ENCODE data around the gene TIMMDC1. TPM values are rescaled to one million over a fixed set of nuclear protein-coding genes. Genes with fewer than 3 reads are reported as not detected.

Gene TIMMDC1
- total and polyA plus RNA-seq, 10 of the 15 experiments (the other 5 are each of a cell fraction or from before 2014, with no cell fraction given), result 55.9 to 146 (median 72.1) TPM

GRCh38 chr3:119500265-119500664, 1.9 kb downstream of the TIMMDC1 start:
- H2AFZ ChIP-seq (ENCODE audit: control insufficient read depth, low read depth, low read length), result no peak overlapping the region
- H4K20me1 ChIP-seq (ENCODE audit: control insufficient read depth, insufficient read depth), result no peaks in the 10 kb centered on the region
- RAD21 ChIA-PET (ENCODE audit: unreplicated experiment), result interaction anchor here (0.8 to 4.7 kb wide), 13 partner anchors 13 to 225 kb away, joined by 3 to 51 read pairs (median 5); partner anchors contain the start of genes CD80, POGLUT1 and TMEM39A
- CTCF ChIA-PET, result interaction anchor here (0.9 to 4.9 kb wide), 5 partner anchors 37 to 190 kb away, joined by 3 to 27 read pairs (median 6); partner anchors contain the start of gene TMEM39A
- ATAC-seq (no peak), DNase-seq (ENCODE audit: low read depth, low spot score) (no peak), FAIRE-seq (no peak)
- intact Hi-C loops (cut with micrococcal nuclease; ENCODE audit: unreplicated experiment), result no loop called here
- peaks cover 44% of the 10 kb centered on the region for H3K79me2 ChIP-seq (ENCODE audit: control insufficient read depth, insufficient read depth, low read length)
- SMC1A ChIA-PET (ENCODE audit: uncharacterized antibody, unreplicated experiment), result interaction anchor here (0.7 to 3.7 kb wide), 23 partner anchors 8 to 204 kb away, joined by 3 to 30 read pairs (median 6); partner anchors contain the start of genes CD80, POGLUT1 and TMEM39A
- in situ Hi-C loops (cut with MboI), result no loop called here
- TF ChIP-seq MEF2A (IDR thresholded peaks at IDR 0.05; ENCODE audit: insufficient read depth, low read depth, low read length) (no peak), BCL11A (IDR thresholded peaks at IDR 0.05; ENCODE audit: low read depth, low read length) (no peak), CBX5 (IDR thresholded peaks at IDR 0.05; ENCODE audit: low read depth) (no peak), JUNB (IDR thresholded peaks at IDR 0.05) (no peak), BCL3 (IDR thresholded peaks at IDR 0.05; ENCODE audit: borderline replicate concordance, insufficient read depth, low read depth, low read length, poor library complexity, severe bottlenecking) (no peak), HCFC1 (IDR thresholded peaks at IDR 0.05; ENCODE audit: low read length) (no peak), MYC (IDR thresholded peaks at IDR 0.05; ENCODE audit: insufficient read depth, insufficient read length, insufficient replicate concordance, low read length, severe bottlenecking) (no peak), ZBTB33 (IDR thresholded peaks at IDR 0.05) (no peak), SRF (IDR thresholded peaks at IDR 0.05; ENCODE audit: low read depth in 2 of 2, low read length in 2 of 2) (no peak)
- TF ChIP-seq, protein P1, sequence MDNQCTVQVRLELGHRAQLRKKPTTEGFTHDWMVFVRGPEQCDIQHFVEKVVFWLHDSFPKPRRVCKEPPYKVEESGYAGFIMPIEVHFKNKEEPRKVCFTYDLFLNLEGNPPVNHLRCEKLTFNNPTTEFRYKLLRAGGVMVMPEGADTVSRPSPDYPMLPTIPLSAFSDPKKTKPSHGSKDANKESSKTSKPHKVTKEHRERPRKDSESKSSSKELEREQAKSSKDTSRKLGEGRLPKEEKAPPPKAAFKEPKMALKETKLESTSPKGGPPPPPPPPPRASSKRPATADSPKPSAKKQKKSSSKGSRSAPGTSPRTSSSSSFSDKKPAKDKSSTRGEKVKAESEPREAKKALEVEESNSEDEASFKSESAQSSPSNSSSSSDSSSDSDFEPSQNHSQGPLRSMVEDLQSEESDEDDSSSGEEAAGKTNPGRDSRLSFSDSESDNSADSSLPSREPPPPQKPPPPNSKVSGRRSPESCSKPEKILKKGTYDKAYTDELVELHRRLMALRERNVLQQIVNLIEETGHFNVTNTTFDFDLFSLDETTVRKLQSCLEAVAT (IDR thresholded peaks at IDR 0.05), result no peak
- TF ChIP-seq, protein P2, sequence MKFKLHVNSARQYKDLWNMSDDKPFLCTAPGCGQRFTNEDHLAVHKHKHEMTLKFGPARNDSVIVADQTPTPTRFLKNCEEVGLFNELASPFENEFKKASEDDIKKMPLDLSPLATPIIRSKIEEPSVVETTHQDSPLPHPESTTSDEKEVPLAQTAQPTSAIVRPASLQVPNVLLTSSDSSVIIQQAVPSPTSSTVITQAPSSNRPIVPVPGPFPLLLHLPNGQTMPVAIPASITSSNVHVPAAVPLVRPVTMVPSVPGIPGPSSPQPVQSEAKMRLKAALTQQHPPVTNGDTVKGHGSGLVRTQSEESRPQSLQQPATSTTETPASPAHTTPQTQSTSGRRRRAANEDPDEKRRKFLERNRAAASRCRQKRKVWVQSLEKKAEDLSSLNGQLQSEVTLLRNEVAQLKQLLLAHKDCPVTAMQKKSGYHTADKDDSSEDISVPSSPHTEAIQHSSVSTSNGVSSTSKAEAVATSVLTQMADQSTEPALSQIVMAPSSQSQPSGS (IDR thresholded peaks at IDR 0.05; ENCODE audit: low read length), result no peak
- H3K27ac ChIP-seq (ENCODE audit: control insufficient read depth, insufficient read depth), result peak overlapping the region; percentile 40; the same call in 1 of the 2 replicates
- H3K4me1 ChIP-seq (ENCODE audit: control insufficient read depth, insufficient read depth, low read length), result no peaks in the 10 kb centered on the region
- POLR2A ChIA-PET, result interaction anchor here (0.5 to 5.8 kb wide), 18 partner anchors 11 to 431 kb away, joined by 3 to 57 read pairs (median 4); partner anchors contain the start of genes ADPRH, B4GALT4, CD80 and COX17
- H3K9ac ChIP-seq (ENCODE audit: control insufficient read depth, insufficient read depth, low read length), result no peak overlapping the region
- 65% methylated on average over 4 of the region's 4 CpGs for WGBS (ENCODE audit: insufficient coverage, insufficient replicate concordance, low lambda C conversion rate, missing lambda C conversion rate)
- H3K36me3 ChIP-seq (ENCODE audit: control insufficient read depth in 2 of 2, insufficient read depth in 2 of 2, low read length in 1 of 2), result no peaks in the 10 kb centered on the region; a peak in 1 of 4 replicates
- no TSS peak for BruUV-seq (replicated peaks)
- peak overlapping the region; percentile 82 for H3K4me2 ChIP-seq (ENCODE audit: control insufficient read depth, insufficient read depth)
- no peaks in the 10 kb centered on the region for H3K27me3 ChIP-seq (replicated peaks in 1 of 2; ENCODE audit: control insufficient read depth in 2 of 2, insufficient read depth in 2 of 2, low read length in 1 of 2)
- peak overlapping the region; percentile 75 for H3K4me3 ChIP-seq
- no peaks in the 10 kb centered on the region; the same call in 2 of the 3 replicates for H3K9me3 ChIP-seq (replicated peaks; ENCODE audit: control insufficient read depth, insufficient read depth, low read length)

Data from GM12878 (cell line).